ENCODE measurements around the gene ACTR3C.
A peak's percentile ranks its signal among the peaks of the same experiment; 100 is the strongest.
"Not testable (repeated sequence)": the region's sequence is repeated elsewhere in the genome, so short reads cannot be mapped to it uniquely, and the experiment has no call there.

ACTR3C gene

GRCh38 chr7:150281681-150282403, 41.5 kb downstream of the ACTR3C start:
- DNase-seq (ENCODE audit: low spot score in 2 of 2); ATAC-seq (ENCODE audit: low read depth); H3K27me3 Mint-ChIP-seq; H3K4me3 Mint-ChIP-seq; H3K4me1 Mint-ChIP-seq; H3K27ac Mint-ChIP-seq; H3K9me3 Mint-ChIP-seq; H3K36me3 Mint-ChIP-seq: not testable (repeated sequence)

- not testable (repeated sequence) for H3K4me1 Mint-ChIP-seq; H3K36me3 Mint-ChIP-seq; H3K27ac Mint-ChIP-seq; H3K27me3 Mint-ChIP-seq; DNase-seq (ENCODE audit: low spot score in 2 of 2); H3K9me3 Mint-ChIP-seq; ATAC-seq (ENCODE audit: low read depth); H3K4me3 Mint-ChIP-seq
These were observed 45.0 kb downstream of the ACTR3C start for GRCh38 chr7:150278383-150278782.

- ATAC-seq (ENCODE audit: low read depth) (peak; percentile 53), DNase-seq (ENCODE audit: low spot score in 2 of 2) (peak in 1 of 2 donors; percentile 20)
- not testable (repeated sequence) for H3K27ac Mint-ChIP-seq, H3K27me3 Mint-ChIP-seq, H3K9me3 Mint-ChIP-seq, H3K36me3 Mint-ChIP-seq, H3K4me3 Mint-ChIP-seq, H3K4me1 Mint-ChIP-seq
These were observed 47.1 kb downstream of the ACTR3C start for GRCh38 chr7:150276132-150276695.

GRCh38 chr7:150271898-150272297, 51.4 kb downstream of the ACTR3C start:
- H3K36me3 Mint-ChIP-seq; H3K4me1 Mint-ChIP-seq; H3K4me3 Mint-ChIP-seq; ATAC-seq (ENCODE audit: low read depth); H3K27me3 Mint-ChIP-seq; H3K9me3 Mint-ChIP-seq; H3K27ac Mint-ChIP-seq; DNase-seq (ENCODE audit: low spot score in 2 of 2): not testable (repeated sequence)

- not testable (repeated sequence) for H3K4me3 Mint-ChIP-seq; ATAC-seq (ENCODE audit: low read depth); H3K27ac Mint-ChIP-seq
These were observed 53.1 kb downstream of the ACTR3C start for GRCh38 chr7:150270101-150270824.

GRCh38 chr7:150268798-150269197, 54.5 kb downstream of the ACTR3C start:
- H3K9me3 Mint-ChIP-seq; H3K27ac Mint-ChIP-seq; H3K4me3 Mint-ChIP-seq; H3K36me3 Mint-ChIP-seq; H3K4me1 Mint-ChIP-seq; ATAC-seq (ENCODE audit: low read depth); DNase-seq (ENCODE audit: low spot score in 2 of 2); H3K27me3 Mint-ChIP-seq: not testable (repeated sequence)

More at GRCh38 chr7:150270101-150270824, 53.1 kb downstream of the ACTR3C start:
- not testable (repeated sequence) for DNase-seq (ENCODE audit: low spot score in 2 of 2); H3K27me3 Mint-ChIP-seq; H3K9me3 Mint-ChIP-seq; H3K36me3 Mint-ChIP-seq; H3K4me1 Mint-ChIP-seq

GRCh38 chr7:150268287-150268686, 55.1 kb downstream of the ACTR3C start:
- ATAC-seq (ENCODE audit: low read depth); H3K36me3 Mint-ChIP-seq; DNase-seq (ENCODE audit: low spot score in 2 of 2); H3K4me3 Mint-ChIP-seq; H3K27ac Mint-ChIP-seq; H3K27me3 Mint-ChIP-seq; H3K4me1 Mint-ChIP-seq; H3K9me3 Mint-ChIP-seq: not testable (repeated sequence)

- H3K9me3 Mint-ChIP-seq, H3K27ac Mint-ChIP-seq, H3K36me3 Mint-ChIP-seq: not testable (repeated sequence)
These were observed 56.2 kb downstream of the ACTR3C start for GRCh38 chr7:150266953-150267665.

GRCh38 chr7:150262656-150263055, 60.7 kb downstream of the ACTR3C start:
- not testable (repeated sequence) for H3K9me3 Mint-ChIP-seq; H3K4me1 Mint-ChIP-seq; H3K27ac Mint-ChIP-seq; H3K36me3 Mint-ChIP-seq; H3K4me3 Mint-ChIP-seq; H3K27me3 Mint-ChIP-seq; ATAC-seq (ENCODE audit: low read depth); DNase-seq (ENCODE audit: low spot score in 2 of 2)

More at GRCh38 chr7:150266953-150267665, 56.2 kb downstream of the ACTR3C start:
- DNase-seq (ENCODE audit: low spot score in 2 of 2); ATAC-seq (ENCODE audit: low read depth); H3K4me1 Mint-ChIP-seq; H3K4me3 Mint-ChIP-seq; H3K27me3 Mint-ChIP-seq: not testable (repeated sequence)

- H3K36me3 Mint-ChIP-seq; H3K4me1 Mint-ChIP-seq; ATAC-seq (ENCODE audit: low read depth); DNase-seq (ENCODE audit: low spot score in 2 of 2); H3K27ac Mint-ChIP-seq; H3K27me3 Mint-ChIP-seq; H3K9me3 Mint-ChIP-seq; H3K4me3 Mint-ChIP-seq: not testable (repeated sequence)
These were observed 75.6 kb downstream of the ACTR3C start for GRCh38 chr7:150247745-150248144.

- H3K9me3 Mint-ChIP-seq; H3K27ac Mint-ChIP-seq; H3K4me3 Mint-ChIP-seq; H3K4me1 Mint-ChIP-seq; H3K36me3 Mint-ChIP-seq; DNase-seq (ENCODE audit: low spot score in 2 of 2); ATAC-seq (ENCODE audit: low read depth); H3K27me3 Mint-ChIP-seq: not testable (repeated sequence)
These were observed 78.1 kb downstream of the ACTR3C start for GRCh38 chr7:150245208-150245607.

GRCh38 chr7:150242935-150243334, 80.4 kb downstream of the ACTR3C start:
- not testable (repeated sequence) for ATAC-seq (ENCODE audit: low read depth); H3K9me3 Mint-ChIP-seq; H3K36me3 Mint-ChIP-seq; H3K27ac Mint-ChIP-seq; H3K4me3 Mint-ChIP-seq; DNase-seq (ENCODE audit: low spot score in 2 of 2); H3K27me3 Mint-ChIP-seq; H3K4me1 Mint-ChIP-seq

- H3K27me3 Mint-ChIP-seq; H3K27ac Mint-ChIP-seq; ATAC-seq (ENCODE audit: low read depth); H3K4me3 Mint-ChIP-seq; DNase-seq (ENCODE audit: low spot score in 2 of 2); H3K9me3 Mint-ChIP-seq; H3K4me1 Mint-ChIP-seq; H3K36me3 Mint-ChIP-seq: not testable (repeated sequence)
These were observed 97.9 kb downstream of the ACTR3C start for GRCh38 chr7:150225444-150225843.

All from memory B cell (primary cell).